ENCODE data around the gene CLMP. TPM values are rescaled to one million over a fixed set of nuclear protein-coding genes. Genes with fewer than 3 reads are reported as not detected.
A peak's percentile ranks its signal among the peaks of the same experiment; 100 is the strongest.

Gene CLMP
- polyA plus RNA-seq, 3 donors, result 0.33 TPM; not detected in 2

- Histone ChIP-seq H3K4me3 (replicated peaks in 1 of 3; ENCODE audit: low read depth in 2 of 3, low read length in 3 of 3) (peak overlapping the region in 1 of 3 experiments; percentile 57), H3K27me3 (ENCODE audit: control insufficient read depth in 2 of 2, insufficient read depth in 2 of 2, low read length in 2 of 2) (peaks cover 65 to 91% of the 10 kb centered on the region in 2 donors), H3K9ac (ENCODE audit: insufficient read depth, low read length, poor library complexity, severe bottlenecking) (no peak overlapping the region), H3K4me2 (replicated peaks; ENCODE audit: extremely low read depth, low read length, poor library complexity, severe bottlenecking) (peak overlapping the region; percentile 55), H3K36me3 (replicated peaks in 1 of 2; ENCODE audit: control insufficient read depth in 1 of 2, insufficient read depth in 2 of 2, low read length in 2 of 2) (no peaks in the 10 kb centered on the region), H2AFZ (ENCODE audit: insufficient read depth, low read depth, low read length, poor library complexity, severe bottlenecking) (no peak overlapping the region), H4K20me1 (ENCODE audit: insufficient read depth, low read length) (no peaks in the 10 kb centered on the region), H3K27ac (ENCODE audit: low read depth in 1 of 2, low read length in 2 of 2) (no peak overlapping the region), H3K79me2 (ENCODE audit: insufficient read depth, low read length) (no peaks in the 10 kb centered on the region), H3K4me1 (ENCODE audit: control insufficient read depth in 1 of 2, insufficient read depth in 2 of 2, low read length in 2 of 2) (peaks cover 4 to 21% of the 10 kb centered on the region in 2 donors), H3K9me3 (replicated peaks in 1 of 2; ENCODE audit: control insufficient read depth in 1 of 2, insufficient read depth in 1 of 2, low read length in 2 of 2) (peaks cover 0 to 16% of the 10 kb centered on the region in 2 donors)
- Mint-ChIP-seq H3K4me3 (peak overlapping the region; percentile 70 to 93), H3K27ac (no peak overlapping the region), H3K9me3 (peaks cover 0 to 13% (median 2%) of the 10 kb centered on the region in 7 donors), H3K4me1 (peaks cover 14% of the 10 kb centered on the region), H3K36me3 (no peaks in the 10 kb centered on the region), H3K27me3 (ENCODE audit: low read depth in 3 of 3) (peaks cover 67 to 90% (median 75%) of the 10 kb centered on the region in 3 donors)
- no peak for DNase-seq
- no peak for TF ChIP-seq CTCF (IDR thresholded peaks at IDR 0.05)
- intact Hi-C loops (cut with micrococcal nuclease), result no loop called here
- 8% methylated on average over 53 of the region's 54 CpGs for WGBS (ENCODE audit: insufficient coverage)
These were observed 486 bp downstream of the CLMP start for GRCh38 chr11:123194337-123195187.

GRCh38 chr11:123193742-123194141 lies 1.3 kb downstream of the CLMP start:
- no peak overlapping the region for H2AFZ ChIP-seq (ENCODE audit: insufficient read depth, low read depth, low read length, poor library complexity, severe bottlenecking)
- no peak overlapping the region for H3K9ac ChIP-seq (ENCODE audit: insufficient read depth, low read length, poor library complexity, severe bottlenecking)
- H3K27ac ChIP-seq (ENCODE audit: low read depth in 1 of 2, low read length in 2 of 2), result no peak overlapping the region
- peaks cover 4 to 21% of the 10 kb centered on the region in 2 donors for H3K4me1 ChIP-seq (ENCODE audit: control insufficient read depth in 1 of 2, insufficient read depth in 2 of 2, low read length in 2 of 2)
- no peak overlapping the region for H3K4me2 ChIP-seq (replicated peaks; ENCODE audit: extremely low read depth, low read length, poor library complexity, severe bottlenecking)
- peaks cover 66 to 86% (median 68%) of the 10 kb centered on the region in 3 donors for H3K27me3 Mint-ChIP-seq (ENCODE audit: low read depth in 3 of 3)
- H3K4me1 Mint-ChIP-seq, result peaks cover 14% of the 10 kb centered on the region
- WGBS (ENCODE audit: insufficient coverage), result 77% methylated on average over 4 of the region's 4 CpGs
- H3K9me3 Mint-ChIP-seq, result peaks cover 0 to 13% (median 2%) of the 10 kb centered on the region in 7 donors
- H3K27me3 ChIP-seq (ENCODE audit: control insufficient read depth in 2 of 2, insufficient read depth in 2 of 2, low read length in 2 of 2), result peaks cover 69 to 89% of the 10 kb centered on the region in 2 donors
- no peaks in the 10 kb centered on the region for H4K20me1 ChIP-seq (ENCODE audit: insufficient read depth, low read length)
- H3K36me3 Mint-ChIP-seq, result no peaks in the 10 kb centered on the region
- intact Hi-C loops (cut with micrococcal nuclease), result no loop called here
- H3K4me3 Mint-ChIP-seq, result peak overlapping the region in 1 of 2 donors; percentile 52
- peaks cover 0 to 16% of the 10 kb centered on the region in 2 donors for H3K9me3 ChIP-seq (replicated peaks in 1 of 2; ENCODE audit: control insufficient read depth in 1 of 2, insufficient read depth in 1 of 2, low read length in 2 of 2)
- no peaks in the 10 kb centered on the region for H3K79me2 ChIP-seq (ENCODE audit: insufficient read depth, low read length)
- no peak overlapping the region for H3K4me3 ChIP-seq (replicated peaks in 1 of 3; ENCODE audit: low read depth in 2 of 3, low read length in 3 of 3)
- no peak for DNase-seq
- no peaks in the 10 kb centered on the region for H3K36me3 ChIP-seq (replicated peaks in 1 of 2; ENCODE audit: control insufficient read depth in 1 of 2, insufficient read depth in 2 of 2, low read length in 2 of 2)
- TF ChIP-seq CTCF (IDR thresholded peaks at IDR 0.05), result no peak
- H3K27ac Mint-ChIP-seq, result no peak overlapping the region
